Testis (tissue), 2 donors: ENCODE measurements around the gene MAP2K5.

Experiments used
- POLR2A ChIP-seq: fragments of 450-650 bp; IDR thresholded peaks from one replicate; pipeline ENCODE4 v1.6.1; 2017; ENCODE audit warnings: antibody characterized with exemption, mild to moderate bottlenecking, moderate library complexity
- TF ChIP-seq, protein P1 (sequence below), 3 experiments: fragments of 450-650 bp in 2 of 3; fragments of 200-600 bp in 1 of 3; sonication (generic) in 1 of 3; IDR thresholded peaks; one replicate each; pipeline ENCODE4 v1.5.1; 2016 to 2019; ENCODE audit warnings: antibody characterized with exemption in 3 of 3, mild to moderate bottlenecking in 2 of 3, moderate library complexity in 1 of 3

DNA sequence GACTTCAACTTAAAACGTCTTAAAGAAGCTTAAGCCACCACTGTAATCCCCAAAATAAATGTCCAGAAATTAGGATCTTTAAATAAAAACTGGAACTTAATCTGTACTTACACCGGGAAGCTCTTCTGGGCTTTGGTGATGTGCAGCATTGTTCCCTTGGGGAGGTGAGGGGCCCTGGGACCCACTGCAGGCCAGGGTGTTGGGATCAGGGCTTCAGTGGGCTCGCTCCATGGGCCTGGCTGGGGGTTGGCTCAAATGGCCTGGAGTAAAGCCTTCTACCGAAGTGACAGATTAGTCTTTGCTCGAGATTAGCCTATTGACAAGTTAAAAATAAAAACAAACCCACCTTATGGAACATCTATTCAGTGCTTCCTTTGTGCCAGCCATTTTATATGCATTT lies 303.5 kb downstream of the MAP2K5 start:
- TF ChIP-seq POLR2A: no peak
- TF ChIP-seq, protein P1, sequence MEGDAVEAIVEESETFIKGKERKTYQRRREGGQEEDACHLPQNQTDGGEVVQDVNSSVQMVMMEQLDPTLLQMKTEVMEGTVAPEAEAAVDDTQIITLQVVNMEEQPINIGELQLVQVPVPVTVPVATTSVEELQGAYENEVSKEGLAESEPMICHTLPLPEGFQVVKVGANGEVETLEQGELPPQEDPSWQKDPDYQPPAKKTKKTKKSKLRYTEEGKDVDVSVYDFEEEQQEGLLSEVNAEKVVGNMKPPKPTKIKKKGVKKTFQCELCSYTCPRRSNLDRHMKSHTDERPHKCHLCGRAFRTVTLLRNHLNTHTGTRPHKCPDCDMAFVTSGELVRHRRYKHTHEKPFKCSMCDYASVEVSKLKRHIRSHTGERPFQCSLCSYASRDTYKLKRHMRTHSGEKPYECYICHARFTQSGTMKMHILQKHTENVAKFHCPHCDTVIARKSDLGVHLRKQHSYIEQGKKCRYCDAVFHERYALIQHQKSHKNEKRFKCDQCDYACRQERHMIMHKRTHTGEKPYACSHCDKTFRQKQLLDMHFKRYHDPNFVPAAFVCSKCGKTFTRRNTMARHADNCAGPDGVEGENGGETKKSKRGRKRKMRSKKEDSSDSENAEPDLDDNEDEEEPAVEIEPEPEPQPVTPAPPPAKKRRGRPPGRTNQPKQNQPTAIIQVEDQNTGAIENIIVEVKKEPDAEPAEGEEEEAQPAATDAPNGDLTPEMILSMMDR (IDR thresholded peaks at IDR 0.05): no peak
